Caco-2 (cell line): ENCODE data around the gene COL9A3. TPM values are rescaled to one million over a fixed set of nuclear protein-coding genes. Genes with fewer than 3 reads are reported as not detected.
"Not testable (repeated sequence)": the region's sequence is repeated elsewhere in the genome, so short reads cannot be mapped to it uniquely, and the experiment has no call there.

ENCODE experiments used
- BruUV-seq: library from RNA; stranded (reverse); fragments of 400-500 nt; replicated peaks from 2 replicates; lab custom pipeline; 2021; lab: Mats Ljungman, UMichigan
- CTCF ChIA-PET: fragments of 300-600 bp; sonication (Branson Sonifier 250); formaldehyde crosslinking; loops from one replicate; lab custom pipeline; 2022; ENCODE audit warnings: antibody characterized with exemption; lab: Charles Lee
- POLR2A ChIA-PET: fragments of 300-600 bp; sonication (Branson Sonifier 250); formaldehyde crosslinking; loops from one replicate; lab custom pipeline; 2022; ENCODE audit warnings: antibody characterized with exemption; lab: Charles Lee
- DNase-seq, 2 experiments: peaks; one replicate each; pipeline versions ENCODE4 v3.0.0 to v3.0.0-alpha.2; 2020 to 2022
- H3K27me3 ChIP-seq: replicated peaks from 2 replicates; pipeline ENCODE4 v1.6.0; 2011; ENCODE audit warnings: low read length; ENCODE audit not compliant: control insufficient read depth, insufficient read depth
- H3K36me3 ChIP-seq: 2 replicates; pipeline ENCODE4 v1.5.1; 2011; ENCODE audit warnings: low read length; ENCODE audit not compliant: control insufficient read depth, insufficient read depth
- H3K4me1 ChIP-seq: fragments of 250-450 bp; sonication (Bioruptor Pico); 2 replicates; pipeline ENCODE4 v1.5.1; 2020; ENCODE audit warnings: mild to moderate bottlenecking
- H3K4me3 ChIP-seq: 2 replicates; pipeline ENCODE4 v1.5.1; 2011; ENCODE audit warnings: low read depth, mild to moderate bottlenecking, control low read depth, low read length
- H3K9me3 ChIP-seq: fragments of 250-450 bp; sonication (Bioruptor Pico); 2 replicates; pipeline ENCODE4 v1.5.1; 2020; ENCODE audit warnings: mild to moderate bottlenecking, moderate library complexity
- H3K27ac Mint-ChIP-seq: one replicate; pipeline ENCODE4 v1.8.0; 2022; ENCODE audit warnings: mixed read lengths; ENCODE audit not compliant: unreplicated experiment
- H3K27me3 Mint-ChIP-seq: one replicate; pipeline ENCODE4 v1.8.0; 2022; ENCODE audit warnings: mixed read lengths; ENCODE audit not compliant: insufficient read depth, unreplicated experiment
- H3K36me3 Mint-ChIP-seq: one replicate; pipeline ENCODE4 v1.8.0; 2022; ENCODE audit warnings: mild to moderate bottlenecking, mixed read lengths; ENCODE audit not compliant: insufficient read depth, unreplicated experiment
- H3K4me1 Mint-ChIP-seq: one replicate; pipeline ENCODE4 v1.8.0; 2022; ENCODE audit warnings: low read depth, mixed read lengths; ENCODE audit not compliant: unreplicated experiment
- H3K4me3 Mint-ChIP-seq: one replicate; pipeline ENCODE4 v1.8.0; 2022; ENCODE audit warnings: mild to moderate bottlenecking, moderate library complexity, mixed read lengths; ENCODE audit not compliant: unreplicated experiment
- H3K9me3 Mint-ChIP-seq: one replicate; pipeline ENCODE4 v1.8.0; 2022; ENCODE audit warnings: mixed read lengths; ENCODE audit not compliant: unreplicated experiment
- CTCF ChIP-seq, 2 experiments: fragments of 200-600 bp in 1 of 2; IDR thresholded peaks; 1 replicate in 1 of 2; 2 replicates in 1 of 2; pipeline versions ENCODE4 v1.5.1 to v1.8.0; 2011 to 2022; ENCODE audit warnings: antibody characterized with exemption in 1 of 2, control low read depth in 1 of 2, inconsistent platforms in 1 of 2, low read depth in 1 of 2, low read length in 1 of 2, mild to moderate bottlenecking in 1 of 2, moderate library complexity in 1 of 2; ENCODE audit not compliant: insufficient read depth in 1 of 2, severe bottlenecking in 1 of 2, unreplicated experiment in 1 of 2
- intact Hi-C: fragments of 100-400 bp; cut with micrococcal nuclease; formaldehyde crosslinking; loops from one replicate; pipeline ENCODE4 v1.10.0; 2022; ENCODE audit not compliant: unreplicated experiment
- total RNA-seq: library from RNA; stranded (reverse); gene quantifications from 2 replicates; pipeline ENCODE4 v1.2.3, GENCODE V29; 2022

COL9A3 gene
- total RNA-seq, 1 experiment from 2014 or later = 6.4 TPM

GRCh38 chr20:62844182-62844581, 27.3 kb downstream of the COL9A3 start:
- ChIA-PET POLR2A (no interaction called here), CTCF (interaction anchor here (1.4 to 1.9 kb wide), 2 partner anchors 22 to 207 kb away, joined by 3 to 5 read pairs; no protein-coding TSS in a partner anchor)
- H3K4me3 ChIP-seq = no peak overlapping the region
- BruUV-seq = no TSS peak
- Mint-ChIP-seq H3K4me3 (no peak overlapping the region), H3K36me3 (peaks cover 22% of the 10 kb centered on the region), H3K27me3 (no peaks in the 10 kb centered on the region), H3K4me1 (no peaks in the 10 kb centered on the region), H3K27ac (no peak overlapping the region), H3K9me3 (no peaks in the 10 kb centered on the region)
- no peaks in the 10 kb centered on the region for H3K27me3 ChIP-seq
- intact Hi-C loops = no loop called here
- no peaks in the 10 kb centered on the region; the same call in 1 of the 2 replicates for H3K36me3 ChIP-seq
- H3K9me3 ChIP-seq = no peaks in the 10 kb centered on the region
- no peak for DNase-seq
- H3K4me1 ChIP-seq = no peaks in the 10 kb centered on the region
- TF ChIP-seq CTCF (IDR thresholded peaks at IDR 0.05; ENCODE audit: insufficient read depth in 1 of 2, low read depth in 1 of 2, low read length in 1 of 2, severe bottlenecking in 1 of 2, unreplicated experiment in 1 of 2) = no peak

- Mint-ChIP-seq H3K36me3 (peaks cover 22% of the 10 kb centered on the region), H3K27me3 (no peaks in the 10 kb centered on the region), H3K4me1 (no peaks in the 10 kb centered on the region), H3K4me3 (no peak overlapping the region), H3K27ac (no peak overlapping the region), H3K9me3 (no peaks in the 10 kb centered on the region)
- Histone ChIP-seq H3K27me3 (no peaks in the 10 kb centered on the region), H3K36me3 (no peaks in the 10 kb centered on the region; the same call in 1 of the 2 replicates), H3K4me3 (no peak overlapping the region), H3K4me1 (no peaks in the 10 kb centered on the region), H3K9me3 (no peaks in the 10 kb centered on the region)
- TF ChIP-seq CTCF (IDR thresholded peaks at IDR 0.05; ENCODE audit: insufficient read depth in 1 of 2, low read depth in 1 of 2, low read length in 1 of 2, severe bottlenecking in 1 of 2, unreplicated experiment in 1 of 2) = no peak
- CTCF ChIA-PET = interaction anchor here (1.4 to 1.9 kb wide), 2 partner anchors 23 to 208 kb away, joined by 3 to 5 read pairs; no protein-coding TSS in a partner anchor
- POLR2A ChIA-PET = no interaction called here
- no TSS peak for BruUV-seq
- DNase-seq = no peak
- intact Hi-C loops = no loop called here
Observed at GRCh38 chr20:62845416-62846160, 28.7 kb downstream of the COL9A3 start.

- no peaks in the 10 kb centered on the region; the same call in 1 of the 2 replicates for H3K36me3 ChIP-seq
- BruUV-seq = no TSS peak
- no peaks in the 10 kb centered on the region for H3K4me1 Mint-ChIP-seq
- no peaks in the 10 kb centered on the region for H3K4me1 ChIP-seq
- H3K27ac Mint-ChIP-seq = no peak overlapping the region
- no peak overlapping the region for H3K4me3 ChIP-seq
- peaks cover 22% of the 10 kb centered on the region for H3K36me3 Mint-ChIP-seq
- POLR2A ChIA-PET = no interaction called here
- H3K27me3 Mint-ChIP-seq = no peaks in the 10 kb centered on the region
- no peaks in the 10 kb centered on the region for H3K9me3 Mint-ChIP-seq
- no peak for DNase-seq
- intact Hi-C loops = no loop called here
- CTCF ChIA-PET = interaction anchor here (0.7 to 1.4 kb wide), 2 partner anchors 38 to 132 kb away, joined by 3 to 4 read pairs; no protein-coding TSS in a partner anchor
- H3K4me3 Mint-ChIP-seq = no peak overlapping the region
- H3K9me3 ChIP-seq = no peaks in the 10 kb centered on the region
- no peaks in the 10 kb centered on the region for H3K27me3 ChIP-seq
- TF ChIP-seq CTCF (IDR thresholded peaks at IDR 0.05; ENCODE audit: insufficient read depth in 1 of 2, low read depth in 1 of 2, low read length in 1 of 2, severe bottlenecking in 1 of 2, unreplicated experiment in 1 of 2) = no peak
Observed at GRCh38 chr20:62846166-62846890, 29.5 kb downstream of the COL9A3 start.

GRCh38 chr20:62848917-62849316, 32.1 kb downstream of the COL9A3 start:
- H3K27me3 ChIP-seq, intact Hi-C loops, POLR2A ChIA-PET, H3K27ac Mint-ChIP-seq, H3K9me3 Mint-ChIP-seq, H3K27me3 Mint-ChIP-seq, H3K4me3 Mint-ChIP-seq, H3K4me1 ChIP-seq, DNase-seq, H3K9me3 ChIP-seq, BruUV-seq, H3K36me3 ChIP-seq, H3K4me1 Mint-ChIP-seq, H3K4me3 ChIP-seq: not testable (repeated sequence)
- peaks cover 34% of the 10 kb centered on the region for H3K36me3 Mint-ChIP-seq
- CTCF ChIA-PET = interaction anchor here (0.6 to 1.4 kb wide), 3 partner anchors 9 to 106 kb away, joined by 3 to 5 read pairs (median 4); no protein-coding TSS in a partner anchor
